DOHH2 (cell line): ENCODE measurements around the gene ERFE.

ENCODE experiments used
- H3F3A ChIP-seq: fragments of 200-600 bp; sonication (generic), shearing (Covaris generic); 2 replicates; pipeline ENCODE4 v1.6.0; 2016; ENCODE audit warnings: antibody characterized with exemption, mild to moderate bottlenecking; ENCODE audit not compliant: control insufficient read depth, insufficient read depth
- H3K27ac ChIP-seq: fragments of 200-600 bp; sonication (generic); 2 replicates; pipeline ENCODE4 v1.5.1; 2014; ENCODE audit warnings: low read depth, mild to moderate bottlenecking, low read length, moderate library complexity
- H3K27me3 ChIP-seq: fragments of 200-600 bp; sonication (generic); 2 replicates; pipeline ENCODE4 v1.6.1; 2014; ENCODE audit warnings: mild to moderate bottlenecking, low read length, mixed read lengths; ENCODE audit not compliant: control insufficient read depth
- H3K36me3 ChIP-seq: fragments of 200-600 bp; sonication (generic); 2 replicates; pipeline ENCODE4 v1.6.1; 2014; ENCODE audit warnings: mild to moderate bottlenecking, low read length, moderate library complexity, mixed read lengths; ENCODE audit not compliant: control insufficient read depth
- H3K4me1 ChIP-seq: fragments of 200-600 bp; sonication (generic); 2 replicates; pipeline ENCODE4 v1.6.1; 2014; ENCODE audit warnings: mild to moderate bottlenecking, low read length, mixed read lengths; ENCODE audit not compliant: control insufficient read depth
- H3K4me2 ChIP-seq: fragments of 200-600 bp; sonication (generic); 2 replicates; pipeline ENCODE4 v1.6.0; 2014; ENCODE audit warnings: mild to moderate bottlenecking, low read length, moderate library complexity
- H3K4me3 ChIP-seq: fragments of 200-600 bp; sonication (generic); 2 replicates; pipeline ENCODE4 v1.5.1; 2014; ENCODE audit warnings: mild to moderate bottlenecking, low read length, mixed read lengths
- H3K79me2 ChIP-seq: fragments of 200-600 bp; sonication (generic); 2 replicates; pipeline ENCODE4 v1.6.1; 2014; ENCODE audit warnings: mild to moderate bottlenecking, low read length, mixed read lengths; ENCODE audit not compliant: control insufficient read depth
- H3K9me2 ChIP-seq: fragments of 200-600 bp; sonication (generic); replicated peaks from 2 replicates; pipeline ENCODE4 v1.6.1; 2014; ENCODE audit warnings: mild to moderate bottlenecking, low read length, mixed read lengths; ENCODE audit not compliant: control insufficient read depth
- H3K9me3 ChIP-seq: fragments of 200-600 bp; sonication (generic); 2 replicates; pipeline ENCODE4 v1.6.1; 2014; ENCODE audit warnings: antibody characterized with exemption, low read length, mixed read lengths; ENCODE audit not compliant: control insufficient read depth, insufficient read depth
- H4K20me1 ChIP-seq: fragments of 200-600 bp; sonication (generic); 2 replicates; pipeline ENCODE4 v1.6.0; 2014; ENCODE audit warnings: low read depth, mild to moderate bottlenecking, antibody characterized with exemption, low read length, moderate library complexity; ENCODE audit not compliant: control insufficient read depth, insufficient read depth
- CTCF ChIP-seq: fragments of 200-600 bp; sonication (generic); IDR thresholded peaks from one replicate; pipeline ENCODE4 v1.5.1; 2014; ENCODE audit warnings: antibody characterized with exemption, mild to moderate bottlenecking, low read depth, low read length; ENCODE audit not compliant: poor library complexity, severe bottlenecking
- EZH2phosphoT487 ChIP-seq: fragments of 200-600 bp; sonication (generic); IDR thresholded peaks from 2 replicates; pipeline ENCODE4 v1.6.1; 2017; ENCODE audit warnings: borderline replicate concordance, mild to moderate bottlenecking, antibody characterized with exemption, low read length, moderate library complexity, mixed read lengths

ERFE gene

GRCh38 chr2:238158509-238159070 lies at the start of gene ERFE:
ERFE (plus strand) TSS chr2:238158970; CDS start chr2:238159008, 38 bp downstream.
- H3K36me3 ChIP-seq, result no peaks in the 10 kb centered on the region
- peaks cover 6% of the 10 kb centered on the region for H3K27me3 ChIP-seq
- H3K27ac ChIP-seq, result no peak within 1 kb of the TSS
- no peaks in the 10 kb centered on the region for H3F3A ChIP-seq
- peak within 1 kb of the TSS; percentile 98 for H3K4me2 ChIP-seq
- no peaks in the 10 kb centered on the region; the same call in 1 of the 2 replicates for H3K9me3 ChIP-seq
- TF ChIP-seq CTCF (no peak), EZH2phosphoT487 (no peak)
- no peaks in the 10 kb centered on the region for H3K79me2 ChIP-seq
- H3K9me2 ChIP-seq, result no peaks in the 10 kb centered on the region
- no peaks in the 10 kb centered on the region for H4K20me1 ChIP-seq
- H3K4me3 ChIP-seq, result peak within 1 kb of the TSS; percentile 73
- peaks cover 22% of the 10 kb centered on the region for H3K4me1 ChIP-seq

- Histone ChIP-seq H3K4me1 (peaks cover 13% of the 10 kb centered on the region), H4K20me1 (no peaks in the 10 kb centered on the region), H3K27ac (no peak overlapping the region), H3K4me3 (no peak overlapping the region), H3K9me3 (0 out of 2 replicates have a peak, but pooled peaks cover 5% of the 10 kb centered on the region), H3K4me2 (no peak overlapping the region), H3K36me3 (no peaks in the 10 kb centered on the region), H3K79me2 (no peaks in the 10 kb centered on the region), H3K27me3 (peaks cover 7% of the 10 kb centered on the region; the same call in 1 of the 2 replicates), H3K9me2 (no peaks in the 10 kb centered on the region), H3F3A (peaks cover 10% of the 10 kb centered on the region)
- TF ChIP-seq EZH2phosphoT487 (no peak), CTCF (no peak)
These were observed 45.2 kb upstream of the ERFE start for GRCh38 chr2:238113611-238114010.

- no peaks in the 10 kb centered on the region for H3K36me3 ChIP-seq
- H3K79me2 ChIP-seq, result no peaks in the 10 kb centered on the region
- H3K9me2 ChIP-seq, result no peaks in the 10 kb centered on the region
- H3K4me2 ChIP-seq, result no peak overlapping the region
- peaks cover 4% of the 10 kb centered on the region for H3F3A ChIP-seq
- peaks cover 6% of the 10 kb centered on the region for H3K4me1 ChIP-seq
- no peak overlapping the region for H3K4me3 ChIP-seq
- no peak overlapping the region for H3K27ac ChIP-seq
- H3K9me3 ChIP-seq, result 0 out of 2 replicates have a peak, but pooled peaks cover 5% of the 10 kb centered on the region
- TF ChIP-seq CTCF, result no peak
- no peak for TF ChIP-seq EZH2phosphoT487
- H3K27me3 ChIP-seq, result peaks cover 15% of the 10 kb centered on the region; the same call in 1 of the 2 replicates
- no peaks in the 10 kb centered on the region for H4K20me1 ChIP-seq
These were observed 44.4 kb upstream of the ERFE start for GRCh38 chr2:238114331-238114841.
